Measurements from ENCODE around the gene NOL6. TPM values are rescaled to one million over a fixed set of nuclear protein-coding genes. Genes with fewer than 3 reads are reported as not detected.

The NOL6 gene
- total and polyA plus RNA-seq, 2 of the 8 experiments (the other 6 are each of a cell fraction or from before 2014, with no cell fraction given) = 44.0 to 55.0 TPM

DNA sequence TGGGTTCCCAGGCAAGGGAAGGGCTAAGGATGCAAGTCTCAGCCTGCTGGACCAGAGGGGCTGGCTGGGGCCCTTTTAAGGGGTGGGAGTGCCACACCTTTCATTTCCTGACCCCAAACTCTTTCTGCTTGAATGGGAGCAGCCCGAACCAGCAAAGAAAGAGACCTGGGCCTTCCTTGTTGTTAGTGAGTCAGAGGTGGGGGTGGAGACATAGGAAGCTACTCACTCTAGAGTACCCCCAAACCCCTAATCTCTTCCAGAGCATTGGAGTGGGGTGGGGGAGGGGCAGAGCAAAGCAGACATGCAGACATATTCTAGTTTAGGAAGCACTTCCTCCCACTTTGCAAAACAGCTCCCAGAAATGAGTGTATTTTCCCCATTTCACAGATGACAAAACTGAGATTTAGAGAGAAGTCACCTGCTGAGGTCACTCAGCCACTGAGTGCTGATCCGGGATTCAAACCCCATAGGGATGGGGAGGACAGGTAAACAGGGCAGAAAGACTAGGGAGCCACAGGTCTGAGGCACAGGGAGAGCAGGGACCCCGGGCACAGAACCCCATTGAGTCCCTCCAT lies 20.4 kb downstream of the NOL6 start:
- peak overlapping the region; percentile 39 for H4K5ac ChIP-seq (ENCODE audit: insufficient read length, low read depth, low read length)
- H3K9me3 ChIP-seq (ENCODE audit: insufficient read depth in 2 of 2, low read depth in 1 of 2, low read length in 1 of 2) = no peaks in the 10 kb centered on the region
- no peak overlapping the region for H2BK15ac ChIP-seq (ENCODE audit: low read length)
- DNase-seq (ENCODE audit: low read depth in 1 of 2, low spot score in 2 of 2) (no peak), FAIRE-seq (no peak)
- no peak overlapping the region for H3K4me3 ChIP-seq (ENCODE audit: extremely low read depth in 1 of 4, insufficient read depth in 2 of 4, low read depth in 3 of 4, low read length in 4 of 4)
- peak overlapping the region; percentile 39 for H4K91ac ChIP-seq (replicated peaks; ENCODE audit: insufficient read length, low read length)
- 0 out of 2 replicates have a peak overlapping the region, but pooled peaks have one; percentile 16 for H2BK20ac ChIP-seq (ENCODE audit: low read length)
- H3K4me1 ChIP-seq (replicated peaks in 1 of 4; ENCODE audit: control insufficient read depth in 3 of 4, insufficient read depth in 4 of 4, low read length in 3 of 4) = peaks cover 0 to 8% (median 6%) of the 10 kb centered on the region in 4 experiments; a peak in 5 of 7 replicates
- no peak overlapping the region for H3K27ac ChIP-seq (ENCODE audit: low read depth, low read length)
- TF ChIP-seq TAF1 (IDR thresholded peaks at IDR 0.05; ENCODE audit: low read depth, low read length) (0 out of 2 replicates have a peak, but pooled peaks have one; percentile 30), KDM1A (IDR thresholded peaks at IDR 0.05; ENCODE audit: borderline replicate concordance, low read length) (peak; percentile 34; the same call in 1 of the 2 replicates), JUND (IDR thresholded peaks at IDR 0.05; ENCODE audit: low read length) (no peak)
- TF ChIP-seq, protein P1, sequence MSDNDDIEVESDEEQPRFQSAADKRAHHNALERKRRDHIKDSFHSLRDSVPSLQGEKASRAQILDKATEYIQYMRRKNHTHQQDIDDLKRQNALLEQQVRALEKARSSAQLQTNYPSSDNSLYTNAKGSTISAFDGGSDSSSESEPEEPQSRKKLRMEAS (IDR thresholded peaks at IDR 0.05) = no peak
- no peak overlapping the region for H3K14ac ChIP-seq (ENCODE audit: insufficient read length)
- H2BK120ac ChIP-seq (replicated peaks; ENCODE audit: low read depth, low read length) = no peak overlapping the region
- H3K4ac ChIP-seq (replicated peaks; ENCODE audit: insufficient read length, low read depth, low read length) = no peak overlapping the region
- H3K9ac ChIP-seq (replicated peaks in 1 of 4; ENCODE audit: extremely low read depth in 1 of 4, low read depth in 3 of 4, low read length in 3 of 4) = no peak overlapping the region
- no peaks in the 10 kb centered on the region for H3K23me2 ChIP-seq (ENCODE audit: low read depth, low read length)
- no peaks in the 10 kb centered on the region for H4K20me1 ChIP-seq (replicated peaks in 1 of 2; ENCODE audit: control insufficient read depth in 1 of 2, insufficient read depth in 2 of 2, low read length in 2 of 2)
- no peak overlapping the region for H2BK12ac ChIP-seq (ENCODE audit: low read depth, low read length)
- H2BK5ac ChIP-seq (ENCODE audit: low read depth, low read length) = no peak overlapping the region
- H2AK5ac ChIP-seq (ENCODE audit: low read depth, low read length) = no peak overlapping the region; the same call in 1 of the 2 replicates
- H3K23ac ChIP-seq (ENCODE audit: insufficient read length) = no peak overlapping the region
- 97% methylated on average over 3 of the region's 3 CpGs; no CpG with 5 or more reads in 1 of the 2 experiments for WGBS, 2 experiments (ENCODE audit: extremely low coverage in 1 of 2, insufficient coverage in 1 of 2, insufficient read length in 1 of 2, insufficient replicate concordance in 2 of 2, low coverage in 1 of 2, low lambda C conversion rate in 2 of 2, missing lambda C conversion rate in 1 of 2)
- CTCF ChIA-PET (ENCODE audit: partially characterized antibody) = interaction anchor here (0.6 to 21.6 kb wide), 30 partner anchors 11 to 303 kb away, joined by 3 to 358 read pairs (median 4); partner anchors contain the start of genes AQP7 and NOL6
- no peak overlapping the region for H3K56ac ChIP-seq (replicated peaks; ENCODE audit: insufficient read length, low read depth, low read length)
- peak overlapping the region; percentile 77 for H2AFZ ChIP-seq (ENCODE audit: low read length)
- peaks cover 0 to 5% (median under 1%) of the 10 kb centered on the region in 4 experiments; a peak in 3 of 7 replicates for H3K27me3 ChIP-seq (replicated peaks in 1 of 4; ENCODE audit: control insufficient read depth in 3 of 4, extremely low read depth in 1 of 4, insufficient read depth in 3 of 4, low read length in 3 of 4)
- peak overlapping the region; percentile 60; the same call in 1 of the 2 replicates for H3K18ac ChIP-seq (ENCODE audit: extremely low read depth, low read length)
- H3K36me3 ChIP-seq (ENCODE audit: control insufficient read depth in 2 of 4, insufficient read depth in 4 of 4, low read length in 3 of 4) = no peaks in the 10 kb centered on the region
- no peak overlapping the region for H3K4me2 ChIP-seq (ENCODE audit: insufficient read depth in 1 of 2, low read depth in 2 of 2, low read length in 2 of 2)
- POLR2A ChIA-PET (ENCODE audit: partially characterized antibody) = interaction anchor here (0.7 to 2.3 kb wide), 16 partner anchors 10 to 428 kb away, joined by 3 to 9 read pairs (median 4); partner anchors contain the start of genes ANKRD18B, DNAJA1, NFX1 and NOL6
- H4K8ac ChIP-seq (ENCODE audit: extremely low read depth, insufficient read depth, low read length) = peak overlapping the region; percentile 88; the same call in 1 of the 2 replicates
- no peaks in the 10 kb centered on the region for H3K79me2 ChIP-seq (ENCODE audit: control insufficient read depth in 1 of 2, insufficient read depth in 2 of 2, low read length in 2 of 2)
- H3K79me1 ChIP-seq (ENCODE audit: low read depth, low read length) = no peaks in the 10 kb centered on the region
